HL-60/S4 treated with retinoic acid at 250 ng/mL for 4 days and 3 days (cell line): Measurements from ENCODE around the gene SORBS1.

Source experiments
- in situ Hi-C: fragments of 300-500 bp; cut with MboI; formaldehyde crosslinking; loops from 2 replicates; pipeline ENCODE4 v1.7.0; 2022; ENCODE audit warnings: low sequenced_read_pairs

The SORBS1 gene

GRCh38 chr10:95395947-95396449 lies 165.2 kb downstream of the SORBS1 start:
- in situ Hi-C loops: no loop called here

- in situ Hi-C loops: no loop called here
These were observed 166.8 kb downstream of the SORBS1 start for GRCh38 chr10:95394161-95394880.

- in situ Hi-C loops: no loop called here
These were observed 168.4 kb downstream of the SORBS1 start for GRCh38 chr10:95392681-95393164.

- in situ Hi-C loops: no loop called here
These were observed 169.0 kb downstream of the SORBS1 start for GRCh38 chr10:95392217-95392584.

- in situ Hi-C loops: no loop called here
These were observed 169.5 kb downstream of the SORBS1 start for GRCh38 chr10:95391581-95392216.

GRCh38 chr10:95391164-95391563 lies 170.0 kb downstream of the SORBS1 start:
- in situ Hi-C loops: no loop called here

GRCh38 chr10:95389982-95390381 lies 171.2 kb downstream of the SORBS1 start:
- in situ Hi-C loops: no loop called here

GRCh38 chr10:95389176-95389575 lies 172.0 kb downstream of the SORBS1 start:
- in situ Hi-C loops: no loop called here

GRCh38 chr10:95388539-95388938 lies 172.6 kb downstream of the SORBS1 start:
- in situ Hi-C loops: no loop called here

GRCh38 chr10:95388109-95388471 lies 173.1 kb downstream of the SORBS1 start:
- in situ Hi-C loops: no loop called here

- in situ Hi-C loops: no loop called here
These were observed 177.0 kb downstream of the SORBS1 start for GRCh38 chr10:95384011-95384704.

- in situ Hi-C loops: no loop called here
These were observed 178.6 kb downstream of the SORBS1 start for GRCh38 chr10:95382596-95382995.

- in situ Hi-C loops: no loop called here
These were observed 179.0 kb downstream of the SORBS1 start for GRCh38 chr10:95382174-95382573.

GRCh38 chr10:95377950-95378349 lies 183.2 kb downstream of the SORBS1 start:
- in situ Hi-C loops: no loop called here

GRCh38 chr10:95375418-95375817 lies 185.8 kb downstream of the SORBS1 start:
- in situ Hi-C loops: no loop called here

GRCh38 chr10:95374597-95375209 lies 186.5 kb downstream of the SORBS1 start:
- in situ Hi-C loops: no loop called here

- in situ Hi-C loops: no loop called here
These were observed 187.5 kb downstream of the SORBS1 start for GRCh38 chr10:95373660-95374059.

- in situ Hi-C loops: no loop called here
These were observed 196.8 kb downstream of the SORBS1 start for GRCh38 chr10:95364342-95364741.

GRCh38 chr10:95363303-95363912 lies 197.8 kb downstream of the SORBS1 start:
- in situ Hi-C loops: no loop called here

GRCh38 chr10:95360122-95360714 lies 201.0 kb downstream of the SORBS1 start:
- in situ Hi-C loops: no loop called here

- in situ Hi-C loops: no loop called here
These were observed 201.7 kb downstream of the SORBS1 start for GRCh38 chr10:95359466-95359865.
